ENCODE results near the gene DMRTA2. TPM values are rescaled to one million over a fixed set of nuclear protein-coding genes. Genes with fewer than 3 reads are reported as not detected.

Gene DMRTA2
- total RNA-seq, 1 experiment from 2014 or later: not detected

- CTCF ChIA-PET: interaction anchor here (0.5 kb wide), 1 partner anchor 76 kb away, joined by 7 read pairs; no protein-coding TSS in a partner anchor
- no peak for TF ChIP-seq REST (IDR thresholded peaks at IDR 0.05; ENCODE audit: insufficient read depth in 1 of 2, low read depth in 2 of 2, low read length in 1 of 2)
- TF ChIP-seq POLR2AphosphoS5 (IDR thresholded peaks at IDR 0.05; ENCODE audit: low read depth, low read length): no peak
- TF ChIP-seq TCF7L2 (IDR thresholded peaks at IDR 0.05; ENCODE audit: low read depth, low read length): no peak
- TF ChIP-seq SIN3A (IDR thresholded peaks at IDR 0.05; ENCODE audit: borderline replicate concordance, insufficient read depth, low read depth, low read length): no peak
- no peak for TF ChIP-seq CTCF (IDR thresholded peaks at IDR 0.05)
Measured at GRCh38 chr1:50421768-50422674, 1.2 kb downstream of the DMRTA2 start.

GRCh38 chr1:50421366-50421748, 1.9 kb downstream of the DMRTA2 start:
- no peak overlapping the region for H3K27ac ChIP-seq (ENCODE audit: low read length)
- ChIA-PET POLR2A (no interaction called here), CTCF (no interaction called here)
- no TSS peak for BruUV-seq (replicated peaks)
- in situ Hi-C loops (cut with HindIII; ENCODE audit: low pct_unique_long_range_greater_than_20kb, low sequenced_read_pairs): no loop called here
- H3K27me3 ChIP-seq (ENCODE audit: control insufficient read depth, insufficient read depth, low read length): no peaks in the 10 kb centered on the region; the same call in 1 of the 2 replicates
- H3K9me3 ChIP-seq (ENCODE audit: control insufficient read depth, insufficient read depth, low read depth, low read length): no peaks in the 10 kb centered on the region
- no peaks in the 10 kb centered on the region for H3K4me1 ChIP-seq (ENCODE audit: control insufficient read depth, insufficient read depth, low read length)
- DNase-seq (ENCODE audit: low read depth, low spot score) (no peak), ATAC-seq (no peak)
- H3K36me3 ChIP-seq (ENCODE audit: control insufficient read depth, insufficient read depth, low read length): no peaks in the 10 kb centered on the region
- H3K4me3 ChIP-seq (ENCODE audit: low read depth in 2 of 2, low read length in 2 of 2): no peak overlapping the region
- TF ChIP-seq SIN3A (IDR thresholded peaks at IDR 0.05; ENCODE audit: borderline replicate concordance, insufficient read depth, low read depth, low read length) (no peak), POLR2AphosphoS5 (IDR thresholded peaks at IDR 0.05; ENCODE audit: low read depth, low read length) (no peak), TCF7L2 (IDR thresholded peaks at IDR 0.05; ENCODE audit: low read depth, low read length) (no peak), CTCF (IDR thresholded peaks at IDR 0.05) (no peak), REST (IDR thresholded peaks at IDR 0.05; ENCODE audit: insufficient read depth in 1 of 2, low read depth in 2 of 2, low read length in 1 of 2) (no peak)
- intact Hi-C loops (cut with micrococcal nuclease; ENCODE audit: unreplicated experiment): no loop called here

More at GRCh38 chr1:50421768-50422674, 1.2 kb downstream of the DMRTA2 start:
- H3K36me3 ChIP-seq (ENCODE audit: control insufficient read depth, insufficient read depth, low read length): no peaks in the 10 kb centered on the region
- POLR2A ChIA-PET: interaction anchor here (0.5 kb wide), 1 partner anchor 440 kb away, joined by 3 read pairs; no protein-coding TSS in a partner anchor
- no peak overlapping the region for H3K4me3 ChIP-seq (ENCODE audit: low read depth in 2 of 2, low read length in 2 of 2)
- H3K4me1 ChIP-seq (ENCODE audit: control insufficient read depth, insufficient read depth, low read length): no peaks in the 10 kb centered on the region
- no peaks in the 10 kb centered on the region for H3K9me3 ChIP-seq (ENCODE audit: control insufficient read depth, insufficient read depth, low read depth, low read length)
- no TSS peak for BruUV-seq (replicated peaks)
- in situ Hi-C loops (cut with HindIII; ENCODE audit: low pct_unique_long_range_greater_than_20kb, low sequenced_read_pairs): no loop called here
- ATAC-seq (no peak), DNase-seq (ENCODE audit: low read depth, low spot score) (no peak)
- H3K27me3 ChIP-seq (ENCODE audit: control insufficient read depth, insufficient read depth, low read length): no peaks in the 10 kb centered on the region; the same call in 1 of the 2 replicates
- H3K27ac ChIP-seq (ENCODE audit: low read length): no peak overlapping the region
- intact Hi-C loops (cut with micrococcal nuclease; ENCODE audit: unreplicated experiment): no loop called here
